HG03066 (cell line): ENCODE measurements around the gene CYBA.
"Not testable (repeated sequence)": the region's sequence is repeated elsewhere in the genome, so short reads cannot be mapped to it uniquely, and the experiment has no call there.

ENCODE experiments used
- ATAC-seq: cut with Tn5 transposase; IDR thresholded peaks from one replicate; pipeline ENCODE4 v1.9.1; 2021; ENCODE audit warnings: low read depth; ENCODE audit not compliant: unreplicated experiment

The CYBA gene

DNA sequence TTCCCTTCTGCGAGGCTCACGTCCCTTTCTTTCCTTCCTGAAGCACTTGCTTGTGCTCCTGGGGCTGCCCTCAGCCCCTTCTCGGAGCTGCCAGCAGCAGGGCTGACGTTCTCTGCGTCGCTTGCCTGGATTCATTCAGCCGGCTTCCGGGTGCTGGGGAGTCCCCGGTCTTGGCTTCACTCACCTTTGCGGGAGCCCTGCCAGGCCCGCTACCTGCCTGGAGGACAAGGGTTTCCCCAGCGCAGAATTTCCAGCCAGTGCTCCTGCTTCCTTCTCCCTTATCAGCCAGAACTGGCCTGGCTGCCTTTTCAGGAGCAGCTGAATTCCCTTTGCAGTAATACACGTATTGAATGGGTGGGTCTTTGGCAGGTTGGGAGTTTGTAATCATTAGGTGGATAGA, 34.5 kb downstream of the CYBA start:
- ATAC-seq: no peak

DNA sequence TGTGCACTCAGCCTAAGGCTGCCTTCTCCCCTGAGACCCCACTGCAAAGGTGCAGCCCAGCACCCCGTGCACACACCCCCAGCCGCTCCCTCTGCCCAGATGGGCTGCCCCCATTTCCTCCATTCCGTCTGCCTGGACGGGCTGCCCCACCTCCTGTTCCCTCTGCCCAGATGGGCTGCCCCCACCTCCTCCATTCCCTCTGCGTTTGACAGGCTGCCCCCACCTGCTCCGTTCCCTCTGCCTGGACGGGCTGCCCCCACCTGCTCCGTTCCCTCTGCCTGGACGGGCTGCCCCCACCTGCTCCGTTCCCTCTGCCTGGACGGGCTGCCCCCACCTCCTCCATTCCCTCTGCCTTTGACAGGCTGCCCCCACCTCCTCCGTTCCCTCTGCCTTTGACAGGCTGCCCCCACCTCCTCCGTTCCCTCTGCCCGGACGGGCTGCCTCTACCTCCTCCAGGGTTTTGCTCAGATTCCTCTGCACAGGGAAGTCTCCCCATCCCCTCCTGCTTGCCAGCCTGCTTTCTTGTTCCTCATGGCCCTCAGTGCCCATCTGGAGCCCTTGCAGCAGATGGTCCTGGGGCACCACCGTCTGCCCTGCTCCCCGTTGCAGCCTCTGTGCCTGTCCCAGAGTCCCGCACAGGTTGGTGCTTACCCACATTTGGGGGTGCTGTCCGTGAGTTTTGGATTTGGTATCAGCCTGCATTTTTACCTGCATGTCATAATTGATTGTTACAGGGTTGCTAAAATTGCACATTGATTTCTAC, 35.9 kb downstream of the CYBA start:
- ATAC-seq: no peak

DNA sequence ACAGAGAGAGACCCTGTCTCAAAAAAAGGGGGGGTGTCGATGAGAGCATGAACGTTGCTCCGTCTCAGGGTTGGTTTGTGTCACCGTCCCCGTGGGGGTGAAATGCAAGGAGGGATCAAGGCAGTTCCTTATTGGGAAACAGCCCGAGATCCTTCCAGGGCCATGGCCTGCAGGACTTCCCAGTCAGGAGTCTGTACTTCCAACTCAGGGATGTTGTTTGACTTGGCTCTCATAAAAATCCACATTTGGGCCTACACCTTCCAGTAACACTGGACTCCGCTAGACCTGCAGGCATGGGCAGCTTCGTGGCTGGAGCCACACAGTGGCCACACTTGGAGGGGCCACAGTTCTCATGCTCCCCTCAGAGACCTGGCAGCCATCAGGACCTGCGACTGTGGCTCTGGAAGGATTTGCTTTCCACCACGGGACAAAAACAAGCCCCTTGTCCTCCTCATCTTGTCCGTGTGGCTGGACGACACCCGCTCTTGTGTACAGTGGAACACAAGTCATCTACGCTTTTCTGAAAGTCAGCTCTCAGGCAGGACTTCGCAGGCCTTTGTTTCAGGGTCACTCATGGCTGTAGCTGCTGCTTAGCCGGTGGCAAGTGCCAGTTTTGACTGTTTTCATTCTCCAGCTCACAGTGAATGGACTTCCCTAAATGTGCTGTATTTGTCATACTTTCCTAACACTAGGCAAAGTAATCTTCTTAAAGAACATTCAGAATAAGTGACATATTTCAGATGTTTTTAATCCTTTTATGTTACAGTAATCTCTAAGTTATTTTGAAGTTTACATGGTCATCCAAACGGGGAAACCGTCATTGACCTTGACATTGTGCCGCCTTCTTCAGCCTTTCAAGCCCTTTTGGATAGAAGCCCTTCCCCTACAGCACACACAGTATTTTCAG, 36.7 kb downstream of the CYBA start:
- ATAC-seq: no peak

DNA sequence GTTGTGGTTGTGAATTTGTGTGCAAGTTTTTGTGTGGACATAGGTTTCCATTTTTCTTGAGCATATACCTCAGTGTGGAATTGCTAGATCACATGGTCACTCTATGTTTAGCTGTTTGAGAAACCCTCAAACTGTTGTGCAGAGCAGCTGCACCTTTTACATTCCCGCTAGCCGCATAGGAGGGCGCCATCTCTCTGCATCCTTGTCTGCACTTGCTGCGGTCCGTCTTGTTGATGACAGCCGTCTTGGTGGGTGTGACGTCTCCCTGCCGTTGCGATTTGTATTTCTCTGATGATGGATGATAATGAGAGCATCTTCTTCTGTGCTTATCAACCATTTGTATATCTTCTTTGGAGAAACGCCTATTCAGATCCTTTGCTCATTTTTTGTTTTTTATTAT, 37.6 kb downstream of the CYBA start:
- ATAC-seq: no peak

DNA sequence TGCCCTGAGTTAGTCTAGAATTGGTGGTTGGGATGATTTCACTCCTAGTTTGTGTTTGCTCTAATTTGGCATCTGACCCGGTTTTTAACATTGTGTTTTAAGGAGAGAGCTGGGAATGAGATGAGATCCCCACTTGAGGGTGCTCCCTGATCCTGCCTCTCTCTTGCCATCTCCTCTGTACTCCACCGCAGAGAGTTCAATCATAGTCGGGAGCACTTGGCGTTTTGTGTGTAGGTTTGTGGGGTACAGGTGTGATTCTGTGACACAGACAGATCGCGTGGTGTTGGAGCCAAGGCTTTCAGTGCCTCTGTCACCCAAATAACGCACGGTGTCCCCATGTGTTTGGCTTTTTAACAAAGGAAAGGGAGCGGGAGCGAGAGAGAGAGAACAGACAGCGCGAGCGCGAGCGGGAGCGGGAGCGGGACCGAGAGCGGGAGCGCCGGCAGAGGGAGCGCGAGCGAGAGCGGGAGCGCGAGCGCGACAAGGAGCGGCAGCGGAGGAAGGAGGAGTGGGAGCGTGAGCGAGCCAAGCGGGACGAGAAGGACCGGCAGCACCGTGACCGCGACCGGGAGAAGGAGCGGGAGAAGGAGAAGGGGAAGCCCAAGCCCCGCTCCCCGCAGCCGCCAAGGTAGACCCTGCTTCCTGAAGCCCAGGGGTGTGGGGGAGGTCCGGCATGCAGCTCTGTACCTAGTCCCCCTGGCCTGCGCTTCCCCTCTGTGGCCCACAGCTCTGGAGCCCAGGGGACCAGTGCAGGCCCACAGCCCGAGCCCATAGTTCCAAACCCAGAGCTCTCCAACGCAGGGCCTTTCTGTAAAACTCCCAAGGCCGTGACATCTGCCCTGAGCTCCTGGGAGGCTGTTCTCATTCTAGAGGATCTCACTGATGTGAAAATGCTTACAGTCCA, 39.7 kb downstream of the CYBA start:
- no peak for ATAC-seq

DNA sequence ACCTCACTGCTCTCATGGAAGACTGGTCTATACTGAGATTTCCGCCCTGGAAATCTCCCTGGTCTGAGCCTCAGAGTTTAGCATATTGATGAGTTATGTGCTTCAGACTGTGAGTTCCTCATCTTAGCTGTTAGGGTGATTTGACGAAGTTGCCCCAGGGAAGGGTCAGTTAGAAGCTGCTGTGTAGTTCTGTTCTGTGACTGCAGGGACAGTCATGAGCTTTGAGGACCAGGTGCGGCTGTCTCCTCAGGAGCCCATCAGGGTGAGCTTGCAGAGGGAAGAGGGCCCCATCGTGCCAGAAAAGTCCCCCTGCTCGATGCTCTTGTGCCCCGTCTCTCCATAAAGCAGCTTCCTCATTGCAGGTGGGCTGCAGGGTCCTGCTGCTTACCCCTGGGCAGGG, 40.8 kb downstream of the CYBA start:
- ATAC-seq: no peak

DNA sequence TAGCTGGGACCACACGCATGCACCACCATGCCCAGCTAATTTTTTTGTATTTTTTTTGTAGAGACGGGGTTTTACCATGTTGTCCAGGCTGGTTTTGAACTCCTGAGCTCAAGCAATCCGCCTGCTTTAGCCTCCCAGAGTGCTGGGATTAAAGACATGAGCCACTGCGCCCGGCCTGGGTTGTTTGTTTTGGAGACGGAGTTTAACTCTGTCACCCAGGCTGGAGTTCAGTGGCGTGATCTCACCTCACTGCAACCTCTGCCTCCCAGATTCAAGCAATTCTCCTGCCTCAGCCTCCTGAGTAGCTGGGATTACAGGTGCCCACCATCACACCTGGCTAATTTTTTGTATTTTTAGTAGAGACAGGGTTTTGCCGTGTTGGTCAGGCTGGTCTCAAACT, 41.4 kb downstream of the CYBA start:
- not testable (repeated sequence) for ATAC-seq

DNA sequence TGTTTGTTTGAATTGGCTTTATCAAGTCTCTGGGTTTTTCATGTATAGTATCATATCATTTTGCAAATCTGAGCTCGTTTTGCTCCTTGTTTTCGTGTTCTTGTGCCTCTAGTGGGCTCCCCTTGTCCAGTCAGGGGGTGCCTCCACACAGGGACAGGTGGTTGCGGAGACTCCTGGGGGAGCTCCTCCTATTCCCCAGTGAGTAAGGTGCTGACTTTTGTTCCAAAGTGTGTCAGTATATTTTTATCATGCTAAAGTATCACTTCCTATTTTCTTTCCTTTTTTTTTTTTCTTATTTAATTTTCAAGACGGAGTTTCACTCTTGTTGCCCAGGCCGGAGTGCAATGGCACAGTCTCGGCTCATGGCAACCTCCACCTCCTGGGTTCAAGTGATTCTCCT, 42.8 kb downstream of the CYBA start:
- ATAC-seq: no peak

DNA sequence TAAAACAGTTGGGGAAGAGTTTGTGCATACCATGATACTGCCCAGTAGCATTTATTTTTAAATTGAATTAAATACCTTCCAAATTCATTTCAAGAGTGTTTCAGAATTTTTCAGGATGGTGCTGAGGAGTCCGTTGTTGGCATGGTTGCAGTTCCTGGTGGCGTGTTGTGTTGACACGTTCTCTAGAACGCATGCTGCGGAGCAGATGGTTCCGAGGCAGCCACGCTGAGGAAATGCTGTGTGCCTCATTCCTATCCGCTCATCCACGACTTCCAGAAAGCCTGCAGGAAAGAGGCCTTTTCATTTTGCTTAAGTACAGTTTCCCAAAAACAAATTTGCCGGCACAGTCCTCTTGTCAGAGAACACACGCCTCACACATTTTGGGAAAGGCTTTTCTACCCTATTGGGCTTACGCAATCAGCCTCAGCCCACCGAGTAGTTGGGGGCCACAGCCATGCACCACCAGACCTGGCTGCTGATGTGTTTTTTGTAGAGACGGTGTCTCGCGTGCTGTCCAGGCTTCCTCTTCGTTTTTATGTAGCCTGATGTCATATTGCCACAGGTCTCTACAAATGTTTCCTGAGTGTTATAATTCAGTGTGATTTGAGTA, 44.6 kb downstream of the CYBA start:
- ATAC-seq: no peak

DNA sequence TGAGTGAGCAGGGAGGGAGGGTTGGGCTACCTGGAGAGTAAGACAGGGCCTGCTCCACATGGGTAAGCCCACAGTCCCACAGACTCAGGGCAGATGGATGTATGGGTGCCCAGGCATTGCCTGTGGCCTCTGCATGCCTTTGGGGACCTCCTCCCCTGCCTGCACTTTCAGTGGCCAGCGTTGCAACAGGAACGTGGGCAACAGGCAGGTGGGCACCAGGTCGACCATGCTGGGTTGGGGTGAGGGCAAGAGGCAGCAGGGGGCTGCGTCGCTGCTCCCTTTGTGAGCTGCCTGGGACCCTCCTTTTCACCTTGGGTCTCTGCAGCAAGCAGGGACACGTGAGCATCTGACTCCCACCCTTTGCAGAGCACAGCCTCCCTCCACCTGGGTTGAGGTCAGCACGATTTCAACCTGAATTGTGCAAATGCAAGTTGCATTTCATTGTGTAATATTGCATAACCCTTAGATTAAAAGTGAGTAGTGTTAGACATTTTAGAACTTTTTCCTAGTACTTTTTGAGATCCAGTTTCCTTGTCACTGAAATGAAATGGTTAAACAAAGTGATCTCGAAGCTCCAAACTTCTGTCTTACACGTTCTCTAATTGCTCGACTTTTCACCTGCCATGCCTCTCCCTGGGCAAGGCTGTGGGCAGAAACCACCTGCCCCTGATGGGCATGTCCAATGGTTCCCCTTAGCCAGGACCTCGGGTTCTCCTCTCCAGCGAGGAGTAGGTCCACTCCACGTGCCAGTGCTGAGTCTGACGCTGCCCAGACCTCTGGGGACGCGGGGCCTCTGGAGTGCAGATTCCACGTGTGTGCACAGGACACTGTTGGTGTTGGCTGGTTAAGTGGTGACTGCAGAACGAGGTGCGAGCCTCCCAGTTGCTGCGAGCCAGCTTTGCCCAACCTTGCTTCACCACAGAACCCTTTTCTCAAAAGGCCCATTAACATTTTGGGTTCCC, 45.4 kb downstream of the CYBA start:
- no peak for ATAC-seq

DNA sequence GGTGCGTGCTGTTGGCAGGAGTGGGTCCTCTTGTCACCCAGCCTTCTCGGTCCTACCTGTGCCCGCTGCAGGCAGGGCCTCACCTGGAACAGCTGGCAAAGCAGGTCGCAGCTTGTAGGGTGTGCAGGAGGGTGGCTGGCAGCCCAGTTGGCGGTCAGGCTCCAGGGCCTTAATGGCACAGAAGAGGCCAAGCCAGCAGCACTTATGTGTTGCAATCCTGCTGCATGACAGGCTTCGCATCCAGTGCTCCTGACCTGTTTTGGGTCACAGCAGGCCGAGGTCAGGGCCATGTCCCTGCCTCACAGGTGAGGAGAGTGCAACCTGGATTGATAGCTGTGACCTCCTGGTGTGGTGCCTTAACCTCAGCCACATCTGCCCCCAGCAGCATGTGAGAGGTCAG, 48.8 kb downstream of the CYBA start:
- no peak for ATAC-seq

DNA sequence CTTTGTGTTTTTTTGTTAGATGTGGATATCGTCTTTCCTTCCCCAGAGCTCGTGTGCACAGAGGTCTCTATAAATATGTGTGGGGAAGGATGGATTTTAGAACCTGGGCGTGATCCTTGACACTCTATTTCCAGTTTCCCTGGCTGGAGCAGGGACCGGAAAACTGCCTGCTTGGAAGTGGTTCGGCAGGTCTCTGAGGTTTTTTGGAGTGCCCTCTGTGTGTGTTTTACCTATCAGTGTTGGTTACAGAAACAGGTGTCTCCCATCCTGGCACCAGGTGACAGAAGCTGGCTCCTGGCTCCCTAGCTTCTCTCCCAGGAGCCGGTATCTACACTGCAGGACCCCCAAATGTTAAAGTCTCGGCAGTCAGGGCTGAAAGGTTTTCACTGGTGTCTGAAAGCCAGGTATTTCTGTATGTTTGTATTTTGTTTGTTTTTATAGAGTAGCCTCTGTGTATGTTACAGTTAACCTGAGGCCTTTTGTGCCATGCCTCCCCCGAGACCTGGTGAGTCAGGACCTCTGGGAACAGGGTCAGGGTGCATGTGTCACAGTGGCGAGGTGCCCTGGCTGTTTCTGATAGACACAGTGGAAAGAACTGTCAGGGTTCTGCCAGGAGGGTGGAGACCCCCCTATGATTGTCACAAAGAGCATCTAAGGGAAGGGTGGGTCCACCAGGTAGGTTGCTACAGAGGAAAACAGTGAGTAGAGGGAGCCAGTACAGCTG, 49.4 kb downstream of the CYBA start:
- no peak for ATAC-seq

DNA sequence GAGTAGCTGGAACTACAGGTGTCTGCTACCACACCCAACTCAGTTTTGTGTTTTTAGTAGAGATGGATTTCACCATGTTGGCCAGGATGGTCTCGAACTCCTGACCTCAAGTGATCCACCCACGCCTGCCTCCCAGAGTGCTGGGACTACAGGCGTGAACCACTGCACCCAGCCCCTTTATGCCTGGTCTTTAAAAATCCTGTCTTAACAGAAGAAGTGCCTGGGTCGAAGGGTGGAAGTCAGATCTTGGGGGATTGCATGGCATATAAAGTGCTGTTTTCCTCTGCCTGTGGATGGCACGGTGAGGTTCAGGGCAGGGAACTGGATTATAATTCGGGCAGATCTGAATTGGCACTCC, 50.3 kb downstream of the CYBA start:
- ATAC-seq: no peak

DNA sequence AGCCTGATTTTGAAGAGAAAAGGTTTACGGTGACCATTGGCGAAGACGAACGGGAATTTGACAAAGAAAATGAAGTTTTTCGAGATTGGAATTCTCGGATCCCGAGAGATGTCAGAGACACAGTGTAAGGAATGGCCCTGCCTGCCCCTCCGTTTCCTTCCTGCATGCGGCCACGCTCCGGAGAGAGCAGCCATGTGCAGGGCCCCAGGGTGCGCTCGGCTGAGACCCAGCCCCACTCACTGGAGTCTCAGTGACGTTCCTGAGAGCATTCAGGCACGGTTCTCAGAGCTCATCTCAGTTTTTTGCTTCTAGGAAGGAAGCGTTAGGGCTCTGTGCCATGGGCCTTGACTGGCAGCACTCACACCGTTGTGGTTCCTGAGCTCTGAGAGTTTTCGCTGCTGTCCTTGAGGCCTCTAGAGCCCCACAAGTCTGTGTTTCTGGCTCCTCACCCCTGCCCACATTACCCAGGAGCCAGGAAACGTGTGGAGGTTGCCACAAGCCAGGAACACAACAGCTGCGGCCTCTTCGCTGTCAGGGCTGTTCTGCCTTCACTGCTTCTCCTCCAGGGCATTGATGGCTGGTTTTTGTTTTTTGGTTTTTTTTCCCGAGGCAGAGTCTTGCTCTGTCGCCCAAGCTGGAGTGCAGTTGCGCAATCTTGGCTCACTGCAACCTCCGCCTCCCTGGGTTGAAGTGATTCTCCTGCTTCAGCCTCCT, 50.9 kb downstream of the CYBA start:
- ATAC-seq: no peak

DNA sequence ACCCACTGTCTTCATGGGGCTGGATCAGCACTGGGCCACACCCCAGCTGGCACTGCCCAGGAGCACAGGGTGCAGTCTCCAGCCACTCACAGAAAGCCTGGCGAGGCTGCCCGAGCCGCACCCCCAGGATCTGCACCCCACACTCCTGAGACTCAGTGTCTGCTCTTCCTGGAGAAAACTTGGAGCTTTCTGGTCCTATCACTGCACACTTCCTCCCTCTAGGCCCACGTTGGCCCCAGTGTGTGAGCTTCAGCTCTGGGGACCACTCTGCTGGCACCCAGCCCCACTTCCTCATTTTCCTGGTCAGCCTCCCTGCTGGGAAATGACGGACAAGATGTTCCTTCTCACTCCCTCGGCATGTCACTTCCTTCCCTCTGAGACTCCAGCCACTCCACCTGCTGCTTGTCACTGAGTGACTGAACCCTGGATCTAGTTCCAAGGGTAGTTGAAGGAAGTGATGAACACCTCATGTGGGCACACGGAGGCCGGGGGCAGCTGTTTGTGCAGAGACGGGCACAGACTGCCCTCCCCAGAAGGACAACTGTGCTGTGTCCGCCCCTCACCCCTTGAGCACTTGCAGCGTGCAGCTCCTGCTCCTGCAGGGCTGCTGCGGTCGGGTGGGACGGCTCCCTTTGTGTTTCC, 51.6 kb downstream of the CYBA start:
- no peak for ATAC-seq

DNA sequence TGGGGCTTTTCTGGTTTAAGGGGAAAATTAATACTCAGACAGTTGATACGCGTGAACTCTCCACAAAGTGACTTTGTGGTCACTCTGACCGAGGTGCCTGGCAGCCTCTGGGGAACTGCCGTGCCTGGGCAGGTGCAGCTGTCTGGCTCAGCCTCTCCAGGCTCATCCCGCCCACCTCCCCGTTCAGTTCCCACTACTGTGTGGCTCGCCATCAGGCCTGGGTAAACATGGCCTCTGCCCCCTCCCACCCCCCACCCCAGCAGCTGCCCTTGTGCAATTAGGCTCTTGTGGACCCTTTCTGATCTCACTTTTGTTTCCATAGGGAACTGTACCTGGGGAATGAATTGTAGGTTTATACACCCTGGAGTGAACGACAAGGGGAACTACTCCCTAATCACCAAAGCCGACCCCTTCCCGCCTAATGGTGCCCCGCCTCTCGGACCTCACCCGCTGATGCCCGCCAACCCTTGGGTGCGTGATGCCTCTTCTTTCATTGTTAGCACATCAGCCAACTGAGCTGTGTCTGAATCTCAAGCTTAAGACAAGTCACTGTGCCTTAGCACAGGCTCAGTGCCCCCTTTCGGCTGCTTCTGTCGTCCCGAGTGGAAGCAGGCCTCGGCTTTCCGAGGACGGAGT, 52.9 kb downstream of the CYBA start:
- ATAC-seq: no peak

DNA sequence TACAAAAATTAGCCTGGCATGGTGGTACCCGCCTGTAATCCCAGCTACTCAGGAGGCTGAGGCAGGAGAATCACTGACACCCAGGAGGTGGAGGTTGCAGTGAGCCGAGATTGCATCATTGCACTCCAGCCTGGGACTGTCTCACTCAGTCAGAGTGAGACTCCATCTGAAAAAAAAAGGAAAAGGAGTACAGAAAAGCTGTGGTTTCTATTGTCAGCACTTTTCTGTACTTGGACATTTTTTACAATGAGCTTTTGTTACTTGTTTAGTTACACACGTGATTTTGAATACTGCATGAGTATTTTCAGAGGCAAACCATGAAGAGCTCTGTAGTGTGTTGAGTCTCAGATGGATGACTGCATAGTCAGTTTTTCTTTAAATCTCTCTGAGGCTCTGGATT, 54.4 kb downstream of the CYBA start:
- ATAC-seq: no peak
